Activated CD4-positive, alpha-beta T cell treated with anti-CD3 and anti-CD28 coated beads, Interleukin-2, amount 10 ng/mL, durations not matched to agents 24 days and 14 days (primary cell): Measurements from ENCODE around the gene CCL5. TPM values are rescaled to one million over a fixed set of nuclear protein-coding genes. Genes with fewer than 3 reads are reported as not detected.

Source experiments
- DNase-seq: peaks from one replicate; pipeline ENCODE4 v3.0.0; 2022
- H3K27ac Mint-ChIP-seq: one replicate; pipeline ENCODE4 v1.8.0; 2022; ENCODE audit warnings: mild to moderate bottlenecking, mixed read lengths
- H3K27me3 Mint-ChIP-seq: one replicate; pipeline ENCODE4 v1.8.0; 2022; ENCODE audit warnings: mixed read lengths
- H3K36me3 Mint-ChIP-seq: one replicate; pipeline ENCODE4 v1.8.0; 2022; ENCODE audit warnings: low read depth, mild to moderate bottlenecking, mixed read lengths
- H3K4me1 Mint-ChIP-seq: one replicate; pipeline ENCODE4 v1.8.0; 2021; ENCODE audit warnings: mixed read lengths
- H3K4me3 Mint-ChIP-seq: one replicate; pipeline ENCODE4 v1.8.0; 2022; ENCODE audit warnings: mild to moderate bottlenecking, moderate library complexity, mixed read lengths
- H3K9me3 Mint-ChIP-seq: one replicate; pipeline ENCODE4 v1.8.0; 2021; ENCODE audit warnings: mixed read lengths
- intact Hi-C: fragments of 100-400 bp; cut with micrococcal nuclease; formaldehyde crosslinking; loops from one replicate; pipeline ENCODE4 v1.15.1; 2023
- total RNA-seq: library from RNA; stranded (reverse); gene quantifications from 2 replicates; pipeline ENCODE4 v1.2.3, GENCODE V29; 2022

CCL5 gene
- total RNA-seq, 1 donor from 2014 or later = 19.6 TPM

- Mint-ChIP-seq H3K4me1 (peaks cover 63% of the 10 kb centered on the region), H3K27ac (peak overlapping the region; percentile 83), H3K27me3 (no peaks in the 10 kb centered on the region), H3K4me3 (peak overlapping the region; percentile 29), H3K36me3 (peaks cover 3% of the 10 kb centered on the region), H3K9me3 (peaks cover 4% of the 10 kb centered on the region)
- intact Hi-C loops = loop anchor here (2.0 to 10.0 kb wide), 2 partner anchors 38 to 182 kb away; partner anchors contain the start of gene RDM1
- DNase-seq = peak; percentile 78
These were observed 12.2 kb upstream of the CCL5 start for GRCh38 chr17:35892091-35893035.

- peak overlapping the region; percentile 67 for H3K27ac Mint-ChIP-seq
- peaks cover 3% of the 10 kb centered on the region for H3K36me3 Mint-ChIP-seq
- peaks cover 4% of the 10 kb centered on the region for H3K9me3 Mint-ChIP-seq
- no peak for DNase-seq
- no peaks in the 10 kb centered on the region for H3K27me3 Mint-ChIP-seq
- peaks cover 59% of the 10 kb centered on the region for H3K4me1 Mint-ChIP-seq
- peak overlapping the region; percentile 18 for H3K4me3 Mint-ChIP-seq
- intact Hi-C loops = loop anchor here (10.0 kb wide), 1 partner anchor 184 kb away; no protein-coding TSS in a partner anchor
These were observed 11.1 kb upstream of the CCL5 start for GRCh38 chr17:35891269-35891668.

- peak overlapping the region; percentile 18 for H3K4me3 Mint-ChIP-seq
- intact Hi-C loops = loop anchor here (10.0 kb wide), 1 partner anchor 184 kb away; no protein-coding TSS in a partner anchor
These were observed 10.6 kb upstream of the CCL5 start for GRCh38 chr17:35890774-35891155.

GRCh38 chr17:35889818-35890773 lies 9.9 kb upstream of the CCL5 start:
- Mint-ChIP-seq H3K4me3 (peak overlapping the region; percentile 44), H3K36me3 (peaks cover 3% of the 10 kb centered on the region), H3K4me1 (peaks cover 47% of the 10 kb centered on the region), H3K9me3 (peaks cover 4% of the 10 kb centered on the region), H3K27ac (peak overlapping the region; percentile 77), H3K27me3 (no peaks in the 10 kb centered on the region)
- intact Hi-C loops = loop anchor here (1.0 to 10.0 kb wide), 3 partner anchors 8 to 185 kb away; partner anchors contain the start of gene CCL5
- DNase-seq = peak; percentile 69

More at GRCh38 chr17:35890774-35891155, 10.6 kb upstream of the CCL5 start:
- Mint-ChIP-seq H3K27ac (peak overlapping the region; percentile 67), H3K27me3 (no peaks in the 10 kb centered on the region), H3K4me1 (peaks cover 54% of the 10 kb centered on the region), H3K36me3 (peaks cover 3% of the 10 kb centered on the region), H3K9me3 (peaks cover 4% of the 10 kb centered on the region)
- DNase-seq = peak; percentile 90

- H3K27me3 Mint-ChIP-seq = no peaks in the 10 kb centered on the region
- DNase-seq = no peak
- intact Hi-C loops = loop anchor here (1.0 kb wide), 2 partner anchors 9 kb away; partner anchors contain the start of gene CCL5
- H3K4me3 Mint-ChIP-seq = peak overlapping the region; percentile 28
- peaks cover 3% of the 10 kb centered on the region for H3K36me3 Mint-ChIP-seq
- H3K27ac Mint-ChIP-seq = peak overlapping the region; percentile 75
- H3K4me1 Mint-ChIP-seq = peaks cover 46% of the 10 kb centered on the region
- peaks cover 4% of the 10 kb centered on the region for H3K9me3 Mint-ChIP-seq
These were observed 9.1 kb upstream of the CCL5 start for GRCh38 chr17:35889241-35889640.

GRCh38 chr17:35878361-35878760 lies 1.8 kb downstream of the CCL5 start:
- peak overlapping the region; percentile 65 for H3K27ac Mint-ChIP-seq
- H3K36me3 Mint-ChIP-seq = peaks cover 18% of the 10 kb centered on the region
- peaks cover 52% of the 10 kb centered on the region for H3K4me1 Mint-ChIP-seq
- no peaks in the 10 kb centered on the region for H3K27me3 Mint-ChIP-seq
- H3K4me3 Mint-ChIP-seq = peak overlapping the region; percentile 40
- intact Hi-C loops = no loop called here
- no peaks in the 10 kb centered on the region for H3K9me3 Mint-ChIP-seq
- no peak for DNase-seq

GRCh38 chr17:35877345-35878029 lies 2.7 kb downstream of the CCL5 start:
- H3K4me1 Mint-ChIP-seq = peaks cover 52% of the 10 kb centered on the region
- H3K36me3 Mint-ChIP-seq = peaks cover 20% of the 10 kb centered on the region
- peak overlapping the region; percentile 9 for H3K4me3 Mint-ChIP-seq
- no peaks in the 10 kb centered on the region for H3K9me3 Mint-ChIP-seq
- no peak overlapping the region for H3K27ac Mint-ChIP-seq
- no peaks in the 10 kb centered on the region for H3K27me3 Mint-ChIP-seq
- no peak for DNase-seq
- intact Hi-C loops = no loop called here

GRCh38 chr17:35876534-35876933 lies 3.6 kb downstream of the CCL5 start:
- H3K27me3 Mint-ChIP-seq = no peaks in the 10 kb centered on the region
- no peaks in the 10 kb centered on the region for H3K9me3 Mint-ChIP-seq
- peak overlapping the region; percentile 64 for H3K27ac Mint-ChIP-seq
- H3K4me1 Mint-ChIP-seq = peaks cover 57% of the 10 kb centered on the region
- peaks cover 25% of the 10 kb centered on the region for H3K36me3 Mint-ChIP-seq
- no peak for DNase-seq
- peak overlapping the region; percentile 17 for H3K4me3 Mint-ChIP-seq
- intact Hi-C loops = no loop called here

- no peak for DNase-seq
- Mint-ChIP-seq H3K4me1 (peaks cover 61% of the 10 kb centered on the region), H3K27ac (peak overlapping the region; percentile 87), H3K4me3 (peak overlapping the region; percentile 58), H3K27me3 (no peaks in the 10 kb centered on the region), H3K9me3 (no peaks in the 10 kb centered on the region), H3K36me3 (peaks cover 25% of the 10 kb centered on the region)
- intact Hi-C loops = no loop called here
These were observed 4.4 kb downstream of the CCL5 start for GRCh38 chr17:35875800-35876139.

- DNase-seq = no peak
- Mint-ChIP-seq H3K27me3 (no peaks in the 10 kb centered on the region), H3K4me3 (peak overlapping the region; percentile 58), H3K4me1 (peaks cover 57% of the 10 kb centered on the region), H3K36me3 (peaks cover 25% of the 10 kb centered on the region), H3K27ac (peak overlapping the region; percentile 87), H3K9me3 (no peaks in the 10 kb centered on the region)
- intact Hi-C loops = no loop called here
These were observed 4.9 kb downstream of the CCL5 start for GRCh38 chr17:35875072-35875799.

GRCh38 chr17:35872196-35872980 lies 7.8 kb downstream of the CCL5 start:
- Mint-ChIP-seq H3K36me3 (peaks cover 20% of the 10 kb centered on the region), H3K27ac (peak overlapping the region; percentile 4)
- intact Hi-C loops = no loop called here

More at GRCh38 chr17:35872196-35872980, 7.8 kb downstream of the CCL5 start:
- Mint-ChIP-seq H3K4me3 (no peak overlapping the region), H3K27me3 (no peaks in the 10 kb centered on the region), H3K4me1 (peaks cover 46% of the 10 kb centered on the region), H3K9me3 (no peaks in the 10 kb centered on the region)
- no peak for DNase-seq
